Measurements from ENCODE around the gene LRP1B.

The LRP1B gene

GRCh38 chr2:140841141-140841540, 1289.7 kb downstream of the LRP1B start:
- TF ChIP-seq TAF1 (IDR thresholded peaks at IDR 0.05; ENCODE audit: borderline replicate concordance, insufficient read depth, low read length) (no peak), POLR2AphosphoS5 (IDR thresholded peaks at IDR 0.05; ENCODE audit: low read depth, low read length) (no peak), FOXP2 (optimal IDR thresholded peaks at IDR 0.05; ENCODE audit: borderline replicate concordance, extremely low read depth, extremely low read length, insufficient read depth) (no peak), SIN3A (IDR thresholded peaks at IDR 0.05; ENCODE audit: borderline replicate concordance, insufficient read depth, low read length) (no peak)
- TF ChIP-seq, protein P1, sequence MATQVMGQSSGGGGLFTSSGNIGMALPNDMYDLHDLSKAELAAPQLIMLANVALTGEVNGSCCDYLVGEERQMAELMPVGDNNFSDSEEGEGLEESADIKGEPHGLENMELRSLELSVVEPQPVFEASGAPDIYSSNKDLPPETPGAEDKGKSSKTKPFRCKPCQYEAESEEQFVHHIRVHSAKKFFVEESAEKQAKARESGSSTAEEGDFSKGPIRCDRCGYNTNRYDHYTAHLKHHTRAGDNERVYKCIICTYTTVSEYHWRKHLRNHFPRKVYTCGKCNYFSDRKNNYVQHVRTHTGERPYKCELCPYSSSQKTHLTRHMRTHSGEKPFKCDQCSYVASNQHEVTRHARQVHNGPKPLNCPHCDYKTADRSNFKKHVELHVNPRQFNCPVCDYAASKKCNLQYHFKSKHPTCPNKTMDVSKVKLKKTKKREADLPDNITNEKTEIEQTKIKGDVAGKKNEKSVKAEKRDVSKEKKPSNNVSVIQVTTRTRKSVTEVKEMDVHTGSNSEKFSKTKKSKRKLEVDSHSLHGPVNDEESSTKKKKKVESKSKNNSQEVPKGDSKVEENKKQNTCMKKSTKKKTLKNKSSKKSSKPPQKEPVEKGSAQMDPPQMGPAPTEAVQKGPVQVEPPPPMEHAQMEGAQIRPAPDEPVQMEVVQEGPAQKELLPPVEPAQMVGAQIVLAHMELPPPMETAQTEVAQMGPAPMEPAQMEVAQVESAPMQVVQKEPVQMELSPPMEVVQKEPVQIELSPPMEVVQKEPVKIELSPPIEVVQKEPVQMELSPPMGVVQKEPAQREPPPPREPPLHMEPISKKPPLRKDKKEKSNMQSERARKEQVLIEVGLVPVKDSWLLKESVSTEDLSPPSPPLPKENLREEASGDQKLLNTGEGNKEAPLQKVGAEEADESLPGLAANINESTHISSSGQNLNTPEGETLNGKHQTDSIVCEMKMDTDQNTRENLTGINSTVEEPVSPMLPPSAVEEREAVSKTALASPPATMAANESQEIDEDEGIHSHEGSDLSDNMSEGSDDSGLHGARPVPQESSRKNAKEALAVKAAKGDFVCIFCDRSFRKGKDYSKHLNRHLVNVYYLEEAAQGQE (IDR thresholded peaks at IDR 0.05; ENCODE audit: insufficient read depth in 1 of 2, low read depth in 2 of 2, low read length in 2 of 2), result no peak

GRCh38 chr2:140836826-140837225, 1294.0 kb downstream of the LRP1B start:
- no peak for TF ChIP-seq POLR2AphosphoS5 (IDR thresholded peaks at IDR 0.05; ENCODE audit: low read depth, low read length)
- TF ChIP-seq, protein P1 (IDR thresholded peaks at IDR 0.05; ENCODE audit: insufficient read depth in 1 of 2, low read depth in 2 of 2, low read length in 2 of 2), result no peak

DNA sequence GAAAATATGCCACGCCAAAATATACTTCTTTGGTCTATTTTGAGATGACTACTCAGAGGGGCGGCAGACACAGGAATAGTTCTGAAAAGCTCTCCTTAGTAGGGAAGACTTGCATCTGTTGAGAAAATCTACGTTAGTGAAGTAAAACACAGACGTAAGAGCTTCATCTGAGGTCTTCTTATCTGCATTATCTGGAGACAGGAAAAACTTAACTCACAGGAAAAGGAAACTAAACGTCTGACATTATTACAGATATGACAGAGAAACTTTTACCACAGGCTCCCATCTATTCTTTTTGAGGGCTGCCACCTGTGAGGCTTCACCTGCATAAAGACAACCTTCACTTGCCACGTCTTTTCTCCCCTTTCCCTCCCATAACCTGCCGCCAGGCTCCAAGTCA, 1295.7 kb downstream of the LRP1B start:
- TF ChIP-seq TAF1 (IDR thresholded peaks at IDR 0.05; ENCODE audit: borderline replicate concordance, insufficient read depth, low read length) (no peak), FOXP2 (optimal IDR thresholded peaks at IDR 0.05; ENCODE audit: borderline replicate concordance, extremely low read depth, extremely low read length, insufficient read depth) (no peak), SIN3A (IDR thresholded peaks at IDR 0.05; ENCODE audit: borderline replicate concordance, insufficient read depth, low read length) (no peak), POLR2AphosphoS5 (IDR thresholded peaks at IDR 0.05; ENCODE audit: low read depth, low read length) (no peak)
- TF ChIP-seq, protein P1 (IDR thresholded peaks at IDR 0.05; ENCODE audit: insufficient read depth in 1 of 2, low read depth in 2 of 2, low read length in 2 of 2), result no peak

DNA sequence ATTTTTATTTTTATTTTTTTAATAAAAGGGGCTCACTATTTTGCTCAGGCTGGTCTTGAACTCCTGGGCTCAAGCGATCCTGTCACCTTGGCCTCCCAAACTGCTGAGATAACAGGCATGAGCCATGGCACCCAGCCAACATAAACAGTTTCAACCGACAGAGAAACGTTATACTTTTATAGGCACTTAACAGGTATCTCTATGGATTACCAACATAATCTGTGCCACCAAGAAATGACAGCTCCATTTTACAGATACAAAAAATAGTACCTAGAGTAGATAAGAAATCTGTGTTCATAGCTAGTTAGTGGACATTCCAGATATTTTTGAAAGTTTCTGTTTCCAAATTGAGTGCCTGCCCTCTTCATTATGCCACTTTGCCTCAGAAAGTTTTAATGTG, 1316.7 kb downstream of the LRP1B start:
- TF ChIP-seq POLR2AphosphoS5 (IDR thresholded peaks at IDR 0.05; ENCODE audit: low read depth, low read length) (no peak), SIN3A (IDR thresholded peaks at IDR 0.05; ENCODE audit: borderline replicate concordance, insufficient read depth, low read length) (no peak), TAF1 (IDR thresholded peaks at IDR 0.05; ENCODE audit: borderline replicate concordance, insufficient read depth, low read length) (no peak), FOXP2 (optimal IDR thresholded peaks at IDR 0.05; ENCODE audit: borderline replicate concordance, extremely low read depth, extremely low read length, insufficient read depth) (no peak)
- TF ChIP-seq, protein P1 (IDR thresholded peaks at IDR 0.05; ENCODE audit: insufficient read depth in 1 of 2, low read depth in 2 of 2, low read length in 2 of 2), result no peak

- TF ChIP-seq SIN3A (IDR thresholded peaks at IDR 0.05; ENCODE audit: borderline replicate concordance, insufficient read depth, low read length) (no peak), FOXP2 (optimal IDR thresholded peaks at IDR 0.05; ENCODE audit: borderline replicate concordance, extremely low read depth, extremely low read length, insufficient read depth) (no peak), TAF1 (IDR thresholded peaks at IDR 0.05; ENCODE audit: borderline replicate concordance, insufficient read depth, low read length) (no peak), POLR2AphosphoS5 (IDR thresholded peaks at IDR 0.05; ENCODE audit: low read depth, low read length) (no peak)
- TF ChIP-seq, protein P1 (IDR thresholded peaks at IDR 0.05; ENCODE audit: insufficient read depth in 1 of 2, low read depth in 2 of 2, low read length in 2 of 2), result no peak
Observed at GRCh38 chr2:140808820-140809219, 1322.0 kb downstream of the LRP1B start.

Data from PFSK-1 (cell line).